Measurements from ENCODE around the gene GATA6.
A peak's percentile ranks its signal among the peaks of the same experiment; 100 is the strongest.

- peak; percentile 40 for TF ChIP-seq POLR2A (IDR thresholded peaks at IDR 0.05)
- TF ChIP-seq, protein P1, sequence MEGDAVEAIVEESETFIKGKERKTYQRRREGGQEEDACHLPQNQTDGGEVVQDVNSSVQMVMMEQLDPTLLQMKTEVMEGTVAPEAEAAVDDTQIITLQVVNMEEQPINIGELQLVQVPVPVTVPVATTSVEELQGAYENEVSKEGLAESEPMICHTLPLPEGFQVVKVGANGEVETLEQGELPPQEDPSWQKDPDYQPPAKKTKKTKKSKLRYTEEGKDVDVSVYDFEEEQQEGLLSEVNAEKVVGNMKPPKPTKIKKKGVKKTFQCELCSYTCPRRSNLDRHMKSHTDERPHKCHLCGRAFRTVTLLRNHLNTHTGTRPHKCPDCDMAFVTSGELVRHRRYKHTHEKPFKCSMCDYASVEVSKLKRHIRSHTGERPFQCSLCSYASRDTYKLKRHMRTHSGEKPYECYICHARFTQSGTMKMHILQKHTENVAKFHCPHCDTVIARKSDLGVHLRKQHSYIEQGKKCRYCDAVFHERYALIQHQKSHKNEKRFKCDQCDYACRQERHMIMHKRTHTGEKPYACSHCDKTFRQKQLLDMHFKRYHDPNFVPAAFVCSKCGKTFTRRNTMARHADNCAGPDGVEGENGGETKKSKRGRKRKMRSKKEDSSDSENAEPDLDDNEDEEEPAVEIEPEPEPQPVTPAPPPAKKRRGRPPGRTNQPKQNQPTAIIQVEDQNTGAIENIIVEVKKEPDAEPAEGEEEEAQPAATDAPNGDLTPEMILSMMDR (IDR thresholded peaks at IDR 0.05): no peak
These were observed 9.8 kb downstream of the GATA6 start for GRCh38 chr18:22179174-22179573.
